ENCODE measurements around the gene YWHAE.
"Not testable (repeated sequence)": the region's sequence is repeated elsewhere in the genome, so short reads cannot be mapped to it uniquely, and the experiment has no call there.

The YWHAE gene

DNA sequence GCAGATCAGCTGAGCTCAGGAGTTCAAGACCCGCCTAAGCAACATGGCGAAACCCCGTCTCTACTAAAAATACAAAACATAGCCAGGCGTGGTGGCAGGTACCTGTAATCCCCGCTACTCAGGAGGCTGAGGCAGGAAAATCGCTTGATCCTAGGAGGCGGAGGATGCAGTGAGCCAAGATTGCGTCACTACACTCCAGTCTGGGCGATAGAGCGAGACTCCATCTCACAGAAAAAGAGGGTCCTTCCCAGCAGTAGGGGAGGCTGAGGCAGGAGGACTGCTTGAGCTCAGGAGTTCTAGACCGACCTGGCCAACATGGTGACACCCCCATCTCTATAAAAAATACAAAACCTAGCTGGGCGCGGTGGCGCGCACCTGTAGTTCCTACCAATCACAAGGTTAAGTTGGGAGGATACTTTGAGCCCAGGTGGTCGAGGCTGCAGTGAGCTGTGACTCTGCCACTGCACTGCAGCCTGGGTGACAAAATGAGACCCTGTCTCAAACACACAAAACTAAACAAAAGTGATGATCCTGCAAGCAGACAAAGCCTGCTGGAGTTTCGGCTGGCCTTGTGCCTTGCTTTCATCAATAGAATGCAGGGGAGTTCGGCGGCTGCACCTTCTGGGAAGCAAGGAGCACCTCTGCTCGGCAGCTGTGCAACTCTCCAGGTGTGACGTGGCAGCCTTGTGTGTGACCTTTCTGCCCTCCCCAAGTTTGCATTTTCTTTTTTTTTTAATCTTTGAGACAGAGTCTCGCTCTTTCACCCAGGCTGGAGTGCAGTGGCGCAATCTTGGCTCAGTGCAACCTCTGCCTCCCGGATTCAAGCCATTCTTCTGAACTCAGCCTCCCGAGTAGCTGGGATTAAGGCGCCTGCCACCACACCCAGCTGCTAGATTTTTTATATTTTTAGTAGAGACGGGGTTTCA is 12.4 kb upstream of the YWHAE start:
- no peak for DNase-seq

- no peak for DNase-seq
Measured at GRCh38 chr17:1402262-1402586, 2.2 kb upstream of the YWHAE start.

- peak; percentile 55 for DNase-seq
Measured at GRCh38 chr17:1398931-1399678, 917 bp downstream of the YWHAE start.

DNA sequence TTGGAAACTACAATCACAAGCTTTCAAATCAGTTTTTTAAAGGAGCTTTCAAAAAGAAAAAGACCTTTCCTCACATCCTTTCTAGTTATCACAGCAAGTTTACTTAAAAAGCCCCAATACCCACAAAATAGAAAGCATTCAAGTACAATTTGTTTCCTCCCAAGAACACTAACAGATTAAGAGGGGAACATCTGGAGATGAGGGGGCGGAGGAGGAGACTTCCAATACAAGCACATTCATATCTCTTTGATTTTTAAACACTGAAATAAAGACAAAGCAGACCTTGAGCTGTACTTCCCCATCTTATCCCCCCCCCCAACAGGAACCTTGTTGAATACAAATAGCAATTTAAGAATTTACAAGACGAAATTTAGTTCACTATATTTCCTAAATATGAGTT is 2.0 kb downstream of the YWHAE start:
- peak; percentile 35 for DNase-seq

DNA sequence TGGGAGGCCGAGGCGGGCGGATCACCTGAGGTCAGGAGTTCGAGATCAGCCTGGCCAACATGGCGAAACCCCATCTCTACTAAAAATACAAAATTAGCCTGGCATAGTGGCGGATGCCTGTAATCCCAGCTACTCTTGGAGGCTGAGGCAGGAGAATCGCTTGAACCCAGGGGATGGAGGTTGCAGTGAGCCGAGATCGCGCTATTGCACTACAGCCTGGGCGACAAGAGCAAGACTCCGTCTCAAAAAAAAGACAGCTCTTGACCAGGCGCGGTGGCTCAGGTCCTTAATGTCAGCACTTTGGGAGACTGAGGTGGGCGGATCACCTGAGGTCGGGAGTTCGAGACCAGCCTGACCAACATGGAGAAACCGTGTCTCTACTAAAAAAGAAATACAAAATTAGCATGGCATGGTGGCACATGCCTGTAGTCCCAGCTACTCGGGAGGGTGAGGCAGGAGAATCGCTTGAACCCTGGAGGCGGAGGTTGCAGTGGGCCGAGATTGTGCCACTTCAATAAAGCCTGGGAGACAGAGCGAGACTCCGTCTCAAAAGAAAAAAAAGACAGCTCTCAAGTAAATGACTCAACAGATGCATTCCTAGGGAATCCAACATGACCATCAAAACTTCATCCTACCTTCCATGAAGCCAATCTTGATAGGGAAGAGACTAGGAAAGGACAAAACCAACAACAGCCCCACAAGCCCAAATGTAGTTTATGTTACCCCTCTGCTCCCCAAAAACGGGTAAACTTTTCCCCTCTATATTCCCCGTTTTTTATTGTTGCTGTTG is 4.0 kb downstream of the YWHAE start:
- not testable (repeated sequence) for DNase-seq

- no peak for DNase-seq
Measured at GRCh38 chr17:1391577-1391976, 8.4 kb downstream of the YWHAE start.

DNA sequence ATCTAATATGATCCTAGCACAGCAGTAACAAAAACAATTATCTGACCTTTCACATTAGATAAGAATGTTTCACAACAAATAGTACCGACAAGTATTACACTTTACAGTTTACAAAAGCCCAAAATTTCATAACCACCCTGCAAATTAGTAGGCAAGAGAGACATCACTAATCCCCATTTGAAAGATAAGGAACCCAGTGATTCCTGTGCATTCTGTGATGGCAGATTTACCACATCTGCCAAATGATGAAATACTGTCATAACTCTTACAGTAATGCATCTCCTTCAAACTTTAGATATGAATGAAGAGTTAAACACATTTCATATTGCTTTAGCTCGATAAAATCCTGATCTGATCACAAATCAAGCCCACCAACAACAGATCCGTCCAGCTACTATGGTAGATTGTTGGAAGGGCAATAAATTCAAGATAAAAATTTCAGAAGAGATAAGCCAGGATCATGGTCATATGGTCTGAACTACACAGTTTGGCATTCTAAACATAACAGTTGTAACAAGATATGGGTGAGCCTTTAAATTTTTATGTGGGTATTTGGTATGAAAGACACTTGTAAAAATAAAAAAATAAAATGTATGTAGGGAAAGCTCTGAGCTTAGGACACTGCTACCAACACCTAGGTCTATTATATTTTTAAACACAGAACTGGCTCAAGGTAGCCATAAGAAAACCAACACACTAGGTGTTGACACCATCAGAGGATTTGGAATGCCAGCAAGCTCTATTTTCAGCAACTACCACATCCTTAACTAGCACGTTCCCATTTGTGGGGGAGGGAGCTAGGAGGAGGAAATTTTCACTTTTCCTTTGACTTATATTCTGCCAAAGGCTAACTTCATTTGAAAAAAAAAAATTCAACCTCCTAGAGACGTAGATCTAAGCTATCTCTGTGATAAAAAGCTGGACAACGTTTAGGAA is 9.3 kb downstream of the YWHAE start:
- peak; percentile 82 for DNase-seq

GRCh38 chr17:1387490-1388227 is 12.4 kb downstream of the YWHAE start:
- DNase-seq, result not testable (repeated sequence)

DNA sequence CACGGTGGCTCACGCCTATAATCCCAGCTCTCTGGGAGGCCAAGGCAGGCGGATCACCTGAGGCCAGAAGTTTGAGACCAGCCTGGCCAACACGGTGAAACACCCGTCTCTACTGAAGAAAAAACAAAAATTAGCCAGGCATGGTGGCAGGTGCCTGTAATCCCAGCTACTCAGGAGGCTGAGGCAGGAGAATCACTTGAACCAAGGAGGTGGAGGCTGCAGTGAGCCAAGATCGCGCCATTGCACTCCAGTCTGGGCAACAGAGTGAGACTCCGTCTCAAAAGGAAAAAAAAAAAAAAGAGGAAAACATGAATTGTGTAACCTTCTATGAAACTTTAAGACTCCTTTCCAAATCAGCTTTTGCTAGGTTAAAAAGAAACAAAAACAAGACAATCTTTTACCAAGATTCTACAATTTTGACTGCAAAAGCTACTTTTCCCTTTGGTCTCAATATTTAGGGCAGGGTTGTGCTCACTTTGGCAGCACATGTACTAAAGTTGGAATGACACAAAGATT is 13.3 kb downstream of the YWHAE start:
- not testable (repeated sequence) for DNase-seq

GRCh38 chr17:1386265-1386664 is 13.8 kb downstream of the YWHAE start:
- DNase-seq, result no peak

- DNase-seq, result peak; percentile 40
Measured at GRCh38 chr17:1385861-1386260, 14.2 kb downstream of the YWHAE start.

GRCh38 chr17:1384905-1385435 is 15.1 kb downstream of the YWHAE start:
- DNase-seq, result peak; percentile 81

GRCh38 chr17:1379930-1380313 is 20.1 kb downstream of the YWHAE start:
- no peak for DNase-seq

- no peak for DNase-seq
Measured at GRCh38 chr17:1379208-1379929, 20.7 kb downstream of the YWHAE start.

GRCh38 chr17:1378476-1378860 is 21.6 kb downstream of the YWHAE start:
- not testable (repeated sequence) for DNase-seq

DNA sequence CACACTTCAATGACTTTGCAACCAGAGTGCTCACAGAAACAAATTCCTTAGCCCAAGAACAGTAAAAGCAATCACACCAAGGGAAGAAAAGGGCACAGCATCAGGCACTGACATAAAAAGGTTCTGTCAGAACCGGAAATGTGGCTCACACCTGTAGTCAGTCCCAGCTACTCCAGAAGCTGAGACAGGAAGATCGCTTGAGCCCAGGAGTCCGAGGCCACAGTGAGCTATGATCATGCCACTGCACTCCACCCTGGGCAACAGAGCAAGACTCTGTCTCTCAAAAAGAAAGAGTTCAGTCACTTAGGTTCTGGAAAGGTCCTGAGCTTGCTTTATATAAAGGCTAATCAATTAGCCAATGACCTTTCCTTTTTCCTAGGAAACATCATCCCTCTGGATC is 22.7 kb downstream of the YWHAE start:
- DNase-seq, result no peak

DNA sequence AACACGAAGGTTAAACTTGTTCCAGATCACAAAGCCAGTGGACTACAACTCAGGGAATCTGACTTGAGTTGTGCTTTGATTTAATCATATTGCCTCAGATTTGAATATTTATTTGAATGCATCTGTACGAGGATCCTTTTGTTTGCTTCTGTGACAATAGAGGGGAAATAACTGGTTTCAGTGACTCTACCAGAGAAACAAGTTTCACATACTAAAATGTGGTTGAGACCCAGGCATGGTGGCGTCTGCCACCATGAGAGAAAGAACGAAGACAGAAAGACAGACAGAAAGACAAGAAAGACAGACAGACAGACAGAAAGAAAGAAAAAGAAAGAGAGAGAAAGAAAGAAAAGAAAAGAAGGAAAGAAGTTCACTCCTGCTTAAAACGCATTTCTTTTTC is 24.0 kb downstream of the YWHAE start:
- no peak for DNase-seq

GRCh38 chr17:1375615-1376014 is 24.4 kb downstream of the YWHAE start:
- DNase-seq, result no peak

GRCh38 chr17:1374431-1375177 is 25.4 kb downstream of the YWHAE start:
- DNase-seq, result no peak
